GM12801 (cell line): Measurements from ENCODE around the gene SHLD1.

Experiments used
- CTCF ChIP-seq: IDR thresholded peaks from one replicate; pipeline ENCODE4 v1.5.1; 2011; ENCODE audit warnings: control low read depth; ENCODE audit not compliant: insufficient read length; ENCODE audit errors: extremely low read depth

SHLD1 gene

DNA sequence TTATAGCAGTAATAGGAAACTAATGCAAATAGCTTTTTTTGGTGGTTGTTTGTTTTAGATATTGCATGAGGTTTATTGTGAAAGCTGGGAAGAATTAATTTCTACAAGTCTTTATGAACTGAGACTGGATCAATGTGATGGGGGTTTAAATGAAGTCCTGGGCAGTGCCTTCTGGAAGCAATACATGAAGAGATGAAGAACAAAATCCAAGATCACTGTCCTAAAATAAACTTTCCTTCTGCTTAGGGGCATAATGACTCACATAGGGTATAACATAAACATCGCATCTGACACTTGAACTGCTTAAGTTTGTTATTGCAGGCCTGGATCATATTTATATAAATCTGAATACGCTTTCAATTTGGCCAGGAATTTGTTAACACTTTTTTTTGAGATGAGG lies 20.9 kb upstream of the SHLD1 start:
- no peak for TF ChIP-seq CTCF

- TF ChIP-seq CTCF, result no peak
Observed at GRCh38 chr20:5730131-5730530, 20.1 kb upstream of the SHLD1 start.

DNA sequence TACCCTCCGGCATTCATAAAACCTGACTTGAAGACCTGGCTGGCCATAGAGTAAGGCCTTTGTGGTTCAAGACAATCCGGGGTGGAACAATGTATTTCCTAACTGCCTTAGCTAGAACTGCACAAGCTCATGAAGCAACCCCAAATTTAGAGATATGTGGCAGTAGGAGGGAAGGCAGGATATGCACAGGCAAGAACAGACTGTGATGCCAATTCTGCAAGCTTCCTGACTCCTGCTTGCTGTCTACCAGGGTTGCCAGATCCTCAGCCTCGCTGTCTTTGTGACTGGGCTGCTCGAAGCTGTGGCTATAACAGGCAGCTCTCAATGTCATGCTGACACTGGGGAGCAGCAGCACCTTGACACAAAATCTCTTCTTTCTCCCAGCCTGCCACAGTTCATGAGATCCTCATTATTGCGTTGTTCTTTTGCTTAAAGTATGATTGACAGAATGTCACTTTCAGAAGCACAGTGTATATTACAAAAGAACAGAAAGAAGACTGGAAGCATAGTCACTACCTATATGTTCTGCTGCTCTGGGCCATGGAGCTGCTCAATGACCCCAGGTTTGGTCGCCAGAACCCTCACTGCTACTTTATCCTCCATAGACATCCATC lies 18.3 kb upstream of the SHLD1 start:
- no peak for TF ChIP-seq CTCF

GRCh38 chr20:5734602-5735001 lies 15.6 kb upstream of the SHLD1 start:
- TF ChIP-seq CTCF, result no peak

- no peak for TF ChIP-seq CTCF
Observed at GRCh38 chr20:5735845-5736510, 14.2 kb upstream of the SHLD1 start.

GRCh38 chr20:5737619-5737953 lies 12.6 kb upstream of the SHLD1 start:
- no peak for TF ChIP-seq CTCF

GRCh38 chr20:5737966-5738365 lies 12.2 kb upstream of the SHLD1 start:
- TF ChIP-seq CTCF, result no peak

GRCh38 chr20:5741089-5741488 lies 9.1 kb upstream of the SHLD1 start:
- no peak for TF ChIP-seq CTCF
